GM11168 (cell line): ENCODE results near the gene RSU1.

Experiments used
- in situ Hi-C: fragments of 300-500 bp; cut with MboI; formaldehyde crosslinking; loops from one replicate; pipeline ENCODE4 v1.12.0; 2022; ENCODE audit warnings: low sequenced_read_pairs; ENCODE audit not compliant: unreplicated experiment

The RSU1 gene

GRCh38 chr10:16699435-16700057, 117.7 kb downstream of the RSU1 start:
- in situ Hi-C loops = no loop called here

DNA sequence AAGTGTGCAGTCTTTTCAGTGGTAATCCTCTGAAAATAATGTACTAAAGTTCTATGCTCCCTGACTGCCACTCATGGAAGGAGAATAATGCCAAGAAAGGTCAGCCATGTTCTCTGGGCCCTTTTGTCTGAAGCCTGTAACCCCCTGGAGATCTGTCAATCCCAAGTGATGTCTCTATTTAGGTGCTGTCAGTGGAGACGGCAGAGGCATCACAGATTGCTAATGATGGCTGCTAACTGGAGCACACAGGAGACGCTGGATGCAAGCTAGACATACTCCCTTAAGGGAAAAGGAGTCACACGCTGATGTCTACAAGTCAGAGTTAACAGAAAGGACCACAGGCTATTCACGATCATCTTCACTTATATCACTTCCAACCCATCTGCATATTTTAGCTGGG, 118.8 kb downstream of the RSU1 start:
- in situ Hi-C loops = no loop called here

- in situ Hi-C loops = no loop called here
Measured at GRCh38 chr10:16690417-16690816, 126.8 kb downstream of the RSU1 start.

DNA sequence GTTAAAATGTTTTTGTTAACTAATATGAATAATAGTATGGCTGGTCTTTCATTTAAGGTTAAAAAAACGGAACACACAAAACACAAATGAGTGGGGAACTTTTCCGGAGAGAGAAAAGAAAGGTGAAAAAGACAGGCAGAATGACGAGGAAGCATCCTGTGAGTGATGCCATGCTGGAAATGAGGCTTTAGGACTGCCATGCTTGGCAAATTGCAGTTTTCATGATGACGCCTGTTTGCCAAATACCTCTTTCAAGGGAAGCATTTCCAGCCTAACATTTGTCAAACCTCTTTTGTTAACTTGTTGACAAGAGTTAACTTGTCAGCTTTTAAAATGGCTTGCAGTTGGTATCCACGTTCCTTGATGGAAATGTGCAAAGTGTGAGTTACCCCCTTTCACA, 127.5 kb downstream of the RSU1 start:
- in situ Hi-C loops = no loop called here

GRCh38 chr10:16689227-16689626, 128.0 kb downstream of the RSU1 start:
- in situ Hi-C loops = no loop called here

GRCh38 chr10:16686054-16686902, 130.9 kb downstream of the RSU1 start:
- in situ Hi-C loops = no loop called here

- in situ Hi-C loops = no loop called here
Measured at GRCh38 chr10:16685551-16685950, 131.7 kb downstream of the RSU1 start.

GRCh38 chr10:16681521-16681920, 135.7 kb downstream of the RSU1 start:
- in situ Hi-C loops = no loop called here

GRCh38 chr10:16679511-16679910, 137.7 kb downstream of the RSU1 start:
- in situ Hi-C loops = no loop called here

DNA sequence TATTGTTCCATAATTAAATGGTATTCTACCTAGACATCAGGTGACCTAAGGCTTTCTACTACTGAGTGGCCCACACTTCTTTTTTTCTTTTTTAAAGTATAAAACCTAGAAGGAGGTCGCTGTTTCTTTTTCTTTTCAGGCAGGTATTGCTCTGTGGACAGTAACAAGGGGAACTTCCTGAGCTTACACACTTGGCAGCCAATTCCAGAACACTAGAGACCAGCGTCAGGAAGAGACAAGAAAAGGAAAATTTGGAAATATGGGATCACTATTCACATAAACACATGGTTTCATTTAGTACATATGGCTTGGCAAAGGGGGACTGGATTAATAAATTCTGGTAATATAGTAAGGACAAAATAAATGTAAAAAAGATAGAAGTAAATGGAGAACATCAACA, 141.9 kb downstream of the RSU1 start:
- in situ Hi-C loops = no loop called here

DNA sequence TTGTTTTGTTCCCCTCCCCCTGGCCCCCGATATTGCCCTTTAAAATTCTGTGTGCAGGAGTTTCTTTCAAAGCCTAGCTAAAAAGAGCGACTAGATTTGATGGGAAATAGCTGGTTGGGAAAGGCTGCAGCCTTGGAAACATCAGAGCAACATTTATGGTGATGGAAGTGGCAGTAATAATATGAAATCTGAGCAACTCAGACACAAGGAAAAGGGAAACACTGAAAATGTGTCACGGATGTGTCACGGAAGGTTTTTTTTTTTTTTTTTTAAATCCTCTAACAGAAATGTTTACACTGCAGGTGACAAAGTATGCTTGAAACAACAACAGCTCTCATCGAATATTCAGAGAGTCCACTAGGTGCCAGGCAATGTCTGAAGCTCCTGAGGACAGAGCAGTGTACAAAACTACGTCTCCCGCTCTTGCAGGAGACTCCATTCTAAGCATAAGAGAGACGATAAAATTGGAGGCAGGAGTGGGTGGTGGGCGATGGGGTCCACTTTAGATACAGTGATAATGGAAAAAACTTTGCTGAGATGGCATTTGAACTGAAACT, 143.0 kb downstream of the RSU1 start:
- in situ Hi-C loops = no loop called here

GRCh38 chr10:16673443-16673842, 143.8 kb downstream of the RSU1 start:
- in situ Hi-C loops = no loop called here

- in situ Hi-C loops = no loop called here
Measured at GRCh38 chr10:16663444-16663843, 153.8 kb downstream of the RSU1 start.

GRCh38 chr10:16662923-16663322, 154.3 kb downstream of the RSU1 start:
- in situ Hi-C loops = no loop called here

- in situ Hi-C loops = no loop called here
Measured at GRCh38 chr10:16656895-16657294, 160.3 kb downstream of the RSU1 start.

DNA sequence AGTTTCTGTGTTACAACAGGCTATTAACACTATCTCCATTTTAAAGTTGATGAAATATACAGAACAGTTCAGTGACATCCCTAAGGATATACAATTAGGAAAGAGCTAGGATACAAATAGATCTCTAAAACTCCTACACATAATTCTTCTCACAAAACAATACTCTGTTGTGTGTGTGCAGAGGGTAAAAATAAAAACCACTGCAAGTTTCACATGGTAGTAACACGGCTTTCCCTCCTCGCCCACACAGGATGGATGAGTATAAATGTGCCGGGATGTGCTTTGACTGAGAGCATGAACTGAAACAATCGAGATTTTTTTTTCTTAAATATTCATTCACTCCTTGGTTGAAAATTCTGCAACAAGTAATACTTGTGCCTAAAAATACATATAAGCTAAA, 164.0 kb downstream of the RSU1 start:
- in situ Hi-C loops = no loop called here

- in situ Hi-C loops = no loop called here
Measured at GRCh38 chr10:16652154-16652553, 165.1 kb downstream of the RSU1 start.

- in situ Hi-C loops = no loop called here
Measured at GRCh38 chr10:16649757-16650156, 167.5 kb downstream of the RSU1 start.

- in situ Hi-C loops = no loop called here
Measured at GRCh38 chr10:16648366-16648765, 168.9 kb downstream of the RSU1 start.

DNA sequence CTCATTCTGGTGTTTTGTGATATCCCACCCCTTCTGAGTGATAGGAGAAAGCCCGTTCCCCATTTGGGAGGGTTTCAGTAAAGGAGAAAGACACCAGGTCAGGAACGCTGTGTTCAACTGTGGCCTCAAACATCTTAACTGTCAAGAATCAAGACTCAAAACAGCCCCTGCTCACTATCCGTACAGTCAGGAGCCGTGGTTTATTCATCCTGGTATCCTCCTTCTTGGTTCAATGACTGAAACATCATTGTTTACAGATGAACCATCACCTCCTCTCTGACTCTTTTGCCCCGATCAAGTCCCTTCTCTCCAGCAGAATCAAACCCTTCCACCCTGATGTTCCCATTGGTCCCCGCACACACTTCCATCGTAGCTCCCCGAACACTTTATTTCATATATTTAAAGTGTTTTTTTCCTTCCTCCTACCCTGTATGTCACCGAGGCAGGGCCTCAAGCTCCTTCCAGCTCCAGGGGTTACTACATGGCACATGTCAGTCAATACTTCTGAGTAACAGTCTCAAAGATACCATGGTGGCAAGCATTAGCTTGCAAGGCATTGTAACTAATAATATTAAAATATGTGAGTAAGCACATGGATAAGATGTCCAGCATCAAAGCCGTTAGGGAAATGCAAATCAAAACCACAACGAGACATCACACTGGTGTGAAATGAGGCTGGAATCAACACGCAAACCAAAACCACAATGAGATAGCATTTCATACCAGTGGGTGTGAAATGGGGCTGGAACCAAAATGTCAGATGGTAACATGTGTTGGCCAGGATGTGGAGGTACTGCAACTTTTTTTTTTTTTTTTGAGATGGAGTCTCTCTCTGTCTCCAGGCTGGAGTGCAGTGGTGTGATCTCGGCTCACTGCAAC, 170.8 kb downstream of the RSU1 start:
- in situ Hi-C loops = no loop called here

DNA sequence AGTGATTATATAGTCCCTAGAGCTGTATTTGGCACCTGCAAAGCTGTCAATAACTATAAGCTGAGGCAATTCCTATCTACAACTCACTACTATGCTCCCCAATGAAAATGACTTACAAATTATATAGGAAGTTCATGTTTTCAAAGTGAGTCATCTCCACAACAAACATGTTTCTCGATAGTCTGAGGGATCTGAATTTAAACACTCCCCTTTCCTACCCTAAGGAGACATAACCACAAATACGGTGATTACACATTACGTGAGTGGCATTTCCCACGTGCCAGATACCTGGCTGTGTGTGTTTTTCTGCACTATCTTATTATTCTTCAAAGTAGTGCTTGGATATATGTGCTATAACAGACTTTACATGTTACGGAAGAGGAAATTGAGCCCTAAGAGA, 173.1 kb downstream of the RSU1 start:
- in situ Hi-C loops = no loop called here
